Measurements from ENCODE around the gene ARL14.

ARL14 gene

GRCh38 chr3:160676547-160677303 lies at the start of gene ARL14:
TSS of gene ARL14 (plus strand) at chr3:160677160. CDS start at chr3:160677347, 187 bp downstream.
- DNase-seq = no peak

GRCh38 chr3:160629491-160629890 lies 47.5 kb upstream of the ARL14 start:
- no peak for DNase-seq

- no peak for DNase-seq
Observed at GRCh38 chr3:160633361-160634083, 43.4 kb upstream of the ARL14 start.

- no peak for DNase-seq
Observed at GRCh38 chr3:160635213-160635612, 41.7 kb upstream of the ARL14 start.

GRCh38 chr3:160637086-160637485 lies 39.9 kb upstream of the ARL14 start:
- no peak for DNase-seq

GRCh38 chr3:160638184-160638583 lies 38.8 kb upstream of the ARL14 start:
- no peak for DNase-seq

- DNase-seq = no peak
Observed at GRCh38 chr3:160641665-160642309, 35.2 kb upstream of the ARL14 start.

- DNase-seq = peak in 1 of 2 experiments; percentile 14
Observed at GRCh38 chr3:160643994-160644393, 33.0 kb upstream of the ARL14 start.

- DNase-seq = no peak
Observed at GRCh38 chr3:160644491-160644890, 32.5 kb upstream of the ARL14 start.

- DNase-seq = no peak
Observed at GRCh38 chr3:160648701-160649100, 28.3 kb upstream of the ARL14 start.

- DNase-seq = no peak
Observed at GRCh38 chr3:160649596-160649995, 27.4 kb upstream of the ARL14 start.

- DNase-seq = no peak
Observed at GRCh38 chr3:160653512-160653911, 23.4 kb upstream of the ARL14 start.

- DNase-seq = no peak
Observed at GRCh38 chr3:160660902-160661301, 16.1 kb upstream of the ARL14 start.

GRCh38 chr3:160661660-160662059 lies 15.3 kb upstream of the ARL14 start:
- no peak for DNase-seq

- DNase-seq = no peak
Observed at GRCh38 chr3:160665231-160665630, 11.7 kb upstream of the ARL14 start.

GRCh38 chr3:160665784-160666526 lies 11.0 kb upstream of the ARL14 start:
- no peak for DNase-seq

GRCh38 chr3:160667452-160667851 lies 9.5 kb upstream of the ARL14 start:
- DNase-seq = no peak

GRCh38 chr3:160668454-160668853 lies 8.5 kb upstream of the ARL14 start:
- no peak for DNase-seq

- DNase-seq = no peak
Observed at GRCh38 chr3:160671231-160671630, 5.7 kb upstream of the ARL14 start.

- no peak for DNase-seq
Observed at GRCh38 chr3:160671995-160672394, 5.0 kb upstream of the ARL14 start.

GRCh38 chr3:160673188-160673587 lies 3.8 kb upstream of the ARL14 start:
- DNase-seq = no peak

GRCh38 chr3:160675566-160676124 lies 1.3 kb upstream of the ARL14 start:
- no peak for DNase-seq

- DNase-seq = no peak
Observed at GRCh38 chr3:160677459-160677881, 510 bp downstream of the ARL14 start.
